GM18907 (cell line): ENCODE data around the gene PSMG3.
"Not testable (repeated sequence)": the region's sequence is repeated elsewhere in the genome, so short reads cannot be mapped to it uniquely, and the experiment has no call there.

Experiments used
- ATAC-seq: cut with Tn5 transposase; IDR thresholded peaks from one replicate; pipeline ENCODE4 v1.9.1; 2021; ENCODE audit warnings: mild to moderate bottlenecking, moderate library complexity; ENCODE audit not compliant: unreplicated experiment

PSMG3 gene

DNA sequence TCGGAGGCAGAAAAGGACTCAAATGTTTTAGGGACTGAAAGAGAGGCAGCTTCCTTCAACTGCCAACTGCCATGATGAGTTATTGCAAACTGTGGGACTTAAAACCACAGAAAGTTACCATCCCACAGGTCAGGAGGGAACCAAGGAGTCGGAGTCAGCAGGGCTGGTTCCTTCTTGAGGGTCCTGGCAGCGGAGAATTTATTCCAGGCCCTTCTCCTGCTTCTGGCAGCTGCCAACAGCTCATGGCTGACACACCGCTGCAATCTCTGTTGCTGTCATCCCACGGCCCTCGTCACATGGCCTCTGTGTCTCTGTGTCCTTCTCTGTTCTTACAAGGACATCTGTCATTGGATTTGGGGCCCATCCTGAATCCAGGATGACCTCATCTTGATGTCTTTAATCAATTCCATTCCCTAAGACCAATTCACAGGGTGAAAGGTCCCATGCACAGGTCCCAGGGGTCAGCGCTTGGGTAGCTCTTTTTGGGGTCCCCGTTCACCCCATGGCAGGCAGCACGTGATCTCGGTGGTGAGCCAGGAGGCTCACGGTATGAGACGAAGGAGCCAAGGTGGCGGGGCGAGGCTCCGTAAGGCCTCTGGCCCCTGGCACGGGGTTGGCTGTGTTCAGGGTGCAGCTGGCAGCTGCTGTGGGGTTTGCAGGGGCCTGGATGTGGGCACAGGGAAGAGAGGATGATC lies 27.4 kb upstream of the PSMG3 start:
- no peak for ATAC-seq

GRCh38 chr7:1596181-1597043 lies 26.6 kb upstream of the PSMG3 start:
- ATAC-seq = no peak

- no peak for ATAC-seq
These were observed 25.8 kb upstream of the PSMG3 start for GRCh38 chr7:1595636-1596035.

DNA sequence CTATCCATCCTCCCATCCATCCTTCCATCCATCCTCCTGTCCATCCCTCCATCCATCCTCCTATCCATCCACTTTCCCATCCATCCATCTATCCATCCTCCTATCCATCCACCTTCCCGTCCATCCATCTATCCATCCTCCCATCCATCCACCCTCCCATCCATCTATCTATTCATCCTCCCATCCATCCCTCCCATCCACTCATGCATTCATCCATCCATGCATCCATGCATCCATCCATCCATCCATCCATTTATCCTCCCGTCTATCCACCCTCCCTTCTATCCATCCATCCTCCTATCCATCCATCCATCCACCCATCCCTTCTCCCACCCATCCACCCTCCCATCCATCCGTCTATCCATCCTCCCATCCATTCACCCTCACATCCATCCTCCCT lies 25.2 kb upstream of the PSMG3 start:
- no peak for ATAC-seq

GRCh38 chr7:1593904-1594421 lies 24.1 kb upstream of the PSMG3 start:
- no peak for ATAC-seq

DNA sequence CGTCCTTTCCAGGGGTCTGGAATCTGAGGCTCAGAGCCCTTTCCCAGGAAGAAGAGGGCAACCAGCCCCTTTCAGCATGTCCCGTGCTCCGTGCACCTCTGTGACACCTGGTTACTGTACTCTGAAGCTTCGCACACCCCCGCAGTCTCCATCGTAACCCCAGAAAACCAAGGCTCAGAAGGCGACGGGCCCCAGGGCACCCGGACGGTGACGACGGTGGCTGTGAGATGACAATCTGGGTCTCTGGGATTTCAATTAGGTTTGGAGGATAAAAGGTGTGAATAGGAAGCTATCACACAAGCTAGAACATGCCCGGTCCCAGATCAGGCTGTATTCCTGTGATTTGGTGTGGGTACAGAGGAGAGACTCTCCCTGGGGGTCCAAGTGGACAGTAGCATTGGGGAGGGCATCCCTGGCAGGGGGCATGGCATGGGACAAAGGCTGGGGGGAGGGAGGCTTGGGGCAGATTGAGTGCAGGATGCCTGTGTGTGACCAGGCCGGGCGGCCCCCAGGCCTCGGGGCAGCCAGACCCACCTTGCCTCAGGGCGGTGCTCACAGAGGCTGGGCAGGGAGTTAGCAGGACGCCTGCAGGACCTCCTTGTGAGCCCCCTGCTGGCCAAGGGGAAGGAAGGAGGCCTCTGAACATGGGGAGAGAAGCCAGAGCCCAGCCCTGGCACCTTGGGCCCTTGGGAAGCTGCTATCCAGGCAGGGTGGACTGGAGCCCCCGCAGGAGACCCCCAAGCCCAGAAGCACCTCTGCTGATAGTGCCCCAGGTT lies 23.4 kb upstream of the PSMG3 start:
- ATAC-seq = no peak

- no peak for ATAC-seq
These were observed 22.6 kb upstream of the PSMG3 start for GRCh38 chr7:1592299-1592871.

- no peak for ATAC-seq
These were observed 22.0 kb upstream of the PSMG3 start for GRCh38 chr7:1591876-1592275.

DNA sequence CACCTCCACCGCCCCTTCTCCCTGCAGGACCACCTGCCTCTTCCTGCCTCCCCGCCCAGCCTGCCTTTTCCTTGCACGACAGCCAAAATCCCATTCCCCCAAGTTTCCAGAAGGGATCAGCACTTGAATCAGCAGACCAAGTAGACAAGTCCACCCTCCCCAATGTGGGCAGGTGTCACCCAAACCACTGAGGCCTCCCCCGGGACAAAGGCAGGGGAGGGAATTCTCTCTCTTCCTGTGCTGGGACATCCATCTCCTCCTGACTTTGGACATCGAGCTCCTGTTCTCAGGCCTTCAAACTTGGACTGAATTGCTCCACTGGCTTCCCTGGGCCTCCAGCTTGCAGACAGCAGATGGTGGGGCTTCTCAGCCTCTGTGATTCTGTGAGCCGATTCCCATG lies 21.6 kb upstream of the PSMG3 start:
- ATAC-seq = no peak

GRCh38 chr7:1590887-1591286 lies 21.1 kb upstream of the PSMG3 start:
- ATAC-seq = no peak

- ATAC-seq = no peak
These were observed 20.6 kb upstream of the PSMG3 start for GRCh38 chr7:1590476-1590875.

- no peak for ATAC-seq
These were observed 19.1 kb upstream of the PSMG3 start for GRCh38 chr7:1588978-1589377.

GRCh38 chr7:1587738-1588137 lies 17.9 kb upstream of the PSMG3 start:
- no peak for ATAC-seq

DNA sequence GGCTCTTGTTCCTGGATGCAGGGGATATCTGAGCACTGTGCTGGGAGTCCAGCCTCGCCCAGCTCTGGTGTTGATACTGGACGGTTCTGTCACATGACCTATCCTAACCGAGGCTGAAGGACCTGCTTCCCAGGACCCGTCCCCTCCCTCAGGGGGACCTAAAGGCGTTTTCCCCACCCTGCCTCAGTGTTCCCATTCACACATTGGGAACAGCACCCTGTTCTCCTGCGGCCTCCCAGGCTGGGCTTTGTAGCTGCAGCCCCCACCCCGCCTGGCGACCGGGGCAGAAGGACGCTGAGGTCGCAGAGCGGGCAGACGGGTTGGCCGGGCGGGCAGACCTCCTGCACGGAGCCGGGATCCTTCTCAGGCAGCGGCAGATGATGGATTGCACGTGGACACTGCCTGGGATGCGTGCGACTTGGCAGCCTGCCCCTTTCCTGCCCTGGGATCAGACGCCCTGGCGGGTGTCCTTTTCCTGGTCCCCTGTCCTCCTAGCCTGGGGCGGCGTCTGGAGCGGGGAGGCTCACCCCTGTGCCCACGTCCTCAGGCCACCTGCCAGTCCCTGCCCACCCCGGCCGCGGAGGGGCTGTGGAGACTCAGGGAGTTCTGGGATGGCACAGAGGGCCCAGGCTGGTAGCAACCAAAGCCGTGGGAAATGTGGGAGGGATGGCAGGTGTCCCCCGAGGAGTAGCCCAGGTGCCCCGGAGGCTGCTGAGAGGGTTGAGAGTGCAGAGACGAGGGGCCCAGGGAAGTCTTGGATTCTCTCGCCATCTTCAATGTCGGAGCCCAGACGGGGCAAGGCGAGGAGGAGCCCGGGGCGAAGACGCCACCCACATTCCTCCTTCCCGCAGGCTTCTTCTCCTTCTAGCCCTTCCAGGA lies 17.2 kb upstream of the PSMG3 start:
- no peak for ATAC-seq

GRCh38 chr7:1586126-1586826 lies 16.4 kb upstream of the PSMG3 start:
- ATAC-seq = no peak

DNA sequence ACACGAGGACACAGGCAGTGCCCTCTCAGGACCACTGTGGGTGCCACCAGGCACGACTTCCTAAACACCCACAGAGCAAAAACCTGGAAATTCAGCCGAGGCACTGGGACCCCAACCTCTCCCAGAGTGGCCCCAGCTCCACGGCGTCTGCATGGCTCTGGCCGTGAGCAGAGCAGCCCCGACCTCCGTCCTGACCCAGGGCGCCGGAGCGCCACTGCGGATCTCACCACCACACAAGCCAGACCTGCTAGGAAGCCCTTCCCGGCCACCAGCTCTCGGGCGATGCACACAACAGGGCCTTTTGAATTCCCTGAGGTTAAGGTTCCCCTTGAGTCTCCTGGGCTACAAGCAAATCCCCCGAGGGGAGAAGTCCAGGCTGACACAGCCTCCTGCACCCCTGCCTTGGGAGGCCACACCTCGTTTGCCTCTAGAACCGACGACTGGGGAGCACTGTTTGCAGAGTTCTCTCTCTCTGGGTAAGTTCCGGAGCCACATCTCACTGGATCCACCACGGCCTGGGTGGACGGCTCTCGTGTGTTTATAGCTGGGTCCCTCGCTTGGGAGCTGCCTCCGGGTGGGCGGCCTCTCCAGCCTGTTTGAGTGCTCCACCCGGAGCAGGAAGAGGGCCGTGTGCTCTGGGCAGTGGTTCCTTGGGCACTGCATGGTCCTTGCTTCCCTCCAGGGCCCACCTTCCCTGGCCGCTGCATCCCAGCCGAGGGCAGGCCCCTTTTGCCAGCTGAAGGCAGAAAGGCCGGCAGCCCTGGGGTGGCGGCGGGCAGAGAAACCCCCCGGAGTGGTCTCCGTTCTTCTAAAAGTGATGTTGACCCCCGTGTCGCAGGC lies 15.5 kb upstream of the PSMG3 start:
- no peak for ATAC-seq

DNA sequence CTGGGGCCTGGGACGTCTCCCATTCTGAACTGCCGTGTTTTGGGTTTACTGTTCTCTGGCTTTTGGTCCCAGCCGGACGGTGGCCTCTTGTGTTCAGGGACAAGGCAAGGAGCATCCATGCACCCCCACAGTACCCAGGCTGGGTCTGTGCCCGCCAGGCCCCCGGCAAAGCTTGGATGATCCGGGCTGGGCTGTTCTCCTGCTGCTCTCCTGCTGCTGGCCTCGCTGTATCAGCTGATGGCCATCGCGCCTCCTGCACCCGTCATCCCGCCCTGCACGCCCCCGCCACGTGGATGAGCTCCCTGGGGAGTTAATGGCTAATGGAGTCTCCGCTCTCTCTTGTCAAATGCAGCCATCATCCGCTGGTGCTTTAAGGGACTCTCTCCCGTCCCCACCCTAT lies 14.9 kb upstream of the PSMG3 start:
- no peak for ATAC-seq

- not testable (repeated sequence) for ATAC-seq
These were observed 13.6 kb upstream of the PSMG3 start for GRCh38 chr7:1583241-1583930.
